HepG2 (cell line): ENCODE measurements around the gene HSPA1L. TPM values are rescaled to one million over a fixed set of nuclear protein-coding genes. Genes with fewer than 3 reads are reported as not detected.

Experiments used
- ATAC-seq: fragments of 200-7000 bp; cut with Tn5 transposase; 3 replicates; pipeline ENCODE4 v1.9.1; 2020; ENCODE audit warnings: mild to moderate bottlenecking, moderate library complexity
- BruUV-seq: library from RNA; stranded (reverse); fragments of 400-500 nt; replicated peaks from 2 replicates; lab custom pipeline; 2021; lab: Mats Ljungman, UMichigan
- CTCF ChIA-PET: fragments of 300-600 bp; formaldehyde crosslinking; extraction: SDS; loops from one replicate; lab custom pipeline; 2021; ENCODE audit warnings: low total read pairs, inconsistent platforms, low intra/inter-chr PET ratio; lab: Yijun Ruan, JAX
- POLR2A ChIA-PET: fragments of 350-600 bp; sonication (Branson Sonifier 250); formaldehyde crosslinking; loops from one replicate; lab custom pipeline; 2020; ENCODE audit warnings: antibody characterized with exemption, inconsistent platforms; lab: Yijun Ruan, JAX
- DNase-seq: peaks from one replicate; pipeline ENCODE4 v3.0.0-alpha.2; 2015; ENCODE audit warnings: low spot score
- FAIRE-seq: peaks from 3 replicates; lab custom pipeline; 2011; peaks lifted over from hg19 to GRCh38; lab: Jason Lieb, UNC
- H2AFZ ChIP-seq: one replicate; pipeline ENCODE4 v1.6.1; 2011; ENCODE audit warnings: low read length, inconsistent platforms
- H3K27ac ChIP-seq: fragments of 300-600 bp; 3 replicates; pipeline ENCODE4 v1.8.0; 2011; ENCODE audit warnings: mixed run types, mild to moderate bottlenecking, mixed read lengths, low read length, inconsistent platforms; ENCODE audit not compliant: insufficient read depth; ENCODE audit errors: extremely low read length
- H3K27me3 ChIP-seq, 2 experiments: fragments of 200-600 bp in 1 of 2; 2 replicates in 1 of 2; 3 replicates in 1 of 2; pipeline versions ENCODE4 v1.6.0 to v1.8.0; 2011; ENCODE audit warnings: low read length in 2 of 2, mild to moderate bottlenecking in 2 of 2, moderate library complexity in 2 of 2, inconsistent platforms in 1 of 2; ENCODE audit not compliant: insufficient read depth in 2 of 2, control insufficient read depth in 1 of 2
- H3K36me3 ChIP-seq, 2 experiments: fragments of 200-600 bp in 1 of 2; replicated peaks in 1 of 2; 2 replicates in 1 of 2; 3 replicates in 1 of 2; pipeline versions ENCODE4 v1.5.1 to v1.8.0; 2011; ENCODE audit warnings: low read length in 2 of 2, inconsistent platforms in 1 of 2; ENCODE audit not compliant: insufficient read depth in 2 of 2, control insufficient read depth in 1 of 2
- H3K4me1 ChIP-seq: 2 replicates; pipeline ENCODE4 v1.5.1; 2012; ENCODE audit warnings: low read length, inconsistent platforms; ENCODE audit not compliant: insufficient read depth
- H3K4me2 ChIP-seq: 2 replicates; pipeline ENCODE4 v1.6.0; 2011; ENCODE audit warnings: low read depth, low read length, inconsistent platforms
- H3K4me3 ChIP-seq, 3 experiments: fragments of 200-600 bp in 1 of 3; sonication (generic), shearing (Covaris generic) in 1 of 3; replicated peaks in 1 of 3; 2 replicates each; pipeline ENCODE4 v1.5.1; 2011 to 2016; ENCODE audit warnings: low read length in 3 of 3, inconsistent platforms in 2 of 3, low read depth in 2 of 3, mild to moderate bottlenecking in 2 of 3, control low read depth in 1 of 3, mixed read lengths in 1 of 3; ENCODE audit not compliant: insufficient read depth in 1 of 3
- H3K79me2 ChIP-seq: one replicate; pipeline ENCODE4 v1.6.1; 2011; ENCODE audit warnings: low read length, inconsistent platforms; ENCODE audit not compliant: insufficient read depth
- H3K9ac ChIP-seq: 2 replicates; pipeline ENCODE4 v1.6.0; 2011; ENCODE audit warnings: mild to moderate bottlenecking, low read depth, low read length, inconsistent platforms; ENCODE audit not compliant: insufficient read depth
- H3K9me3 ChIP-seq: 2 replicates; pipeline ENCODE4 v1.5.1; 2012; ENCODE audit warnings: mild to moderate bottlenecking, low read length
- H4K20me1 ChIP-seq: 2 replicates; pipeline ENCODE4 v1.6.0; 2011; ENCODE audit warnings: inconsistent platforms, mild to moderate bottlenecking, low read length, moderate library complexity; ENCODE audit not compliant: insufficient read depth
- EHMT2 ChIP-seq: fragments of 200-600 bp; sonication (generic); IDR thresholded peaks from 2 replicates; pipeline ENCODE4 v1.7.0; 2017; ENCODE audit warnings: antibody characterized with exemption, low read depth, low read length, borderline replicate concordance
- ESRRA ChIP-seq: sonication (generic); formaldehyde crosslinking; IDR thresholded peaks from 2 replicates; pipeline ENCODE4 v1.5.1; 2020; ENCODE audit warnings: mild to moderate bottlenecking, low read depth, missing genetic modification reagents
- MIXL1 ChIP-seq: IDR thresholded peaks from 2 replicates; pipeline ENCODE4 v1.6.1; 2016
- MNT ChIP-seq: fragments of 450-650 bp; IDR thresholded peaks from 2 replicates; pipeline ENCODE4 v1.6.1; 2016
- MXD4 ChIP-seq: IDR thresholded peaks from 2 replicates; pipeline ENCODE4 v1.6.1; 2016; ENCODE audit warnings: mild to moderate bottlenecking, missing biosample characterization, missing genetic modification reagents
- PAF1 ChIP-seq: IDR thresholded peaks from 2 replicates; pipeline ENCODE4 v1.6.1; 2016; ENCODE audit warnings: missing genetic modification reagents, missing compliant biosample characterization
- RFX3 ChIP-seq: IDR thresholded peaks from 2 replicates; pipeline ENCODE4 v1.6.1; 2016; ENCODE audit warnings: missing biosample characterization, missing genetic modification reagents
- RXRB ChIP-seq: IDR thresholded peaks from 2 replicates; pipeline ENCODE4 v1.6.1; 2016; ENCODE audit warnings: borderline replicate concordance, missing genetic modification reagents, missing compliant biosample characterization
- THAP7 ChIP-seq: sonication (generic); formaldehyde crosslinking; IDR thresholded peaks from 2 replicates; pipeline ENCODE4 v1.8.1; 2023; ENCODE audit warnings: mild to moderate bottlenecking, missing genetic modification reagents
- THYN1 ChIP-seq: sonication (generic); formaldehyde crosslinking; IDR thresholded peaks from 2 replicates; pipeline ENCODE4 v1.8.1; 2023; ENCODE audit warnings: low read depth, mild to moderate bottlenecking, moderate library complexity, missing genetic modification reagents, borderline replicate concordance
- ZBTB40 ChIP-seq, 2 experiments: fragments of 450-650 bp in 1 of 2; sonication (generic) in 1 of 2; formaldehyde crosslinking in 1 of 2; IDR thresholded peaks; 2 replicates each; pipeline versions ENCODE4 v1.6.1 to v1.8.0; 2016 to 2022; ENCODE audit warnings: antibody characterized with exemption in 1 of 2, mild to moderate bottlenecking in 1 of 2, missing genetic modification reagents in 1 of 2
- ZNF430 ChIP-seq: sonication (generic); formaldehyde crosslinking; IDR thresholded peaks from 2 replicates; pipeline ENCODE4 v1.9.0; 2021; ENCODE audit warnings: mild to moderate bottlenecking, missing genetic modification reagents
- in situ Hi-C: cut with HindIII; loops from 2 replicates; pipeline ENCODE4 v1.10.0; 2017; ENCODE audit warnings: low pct_unique_long_range_greater_than_20kb; ENCODE audit not compliant: extremely low pct_ligation_motif_present
- intact Hi-C: fragments of 100-400 bp; cut with micrococcal nuclease; formaldehyde crosslinking; loops from one replicate; pipeline ENCODE4 v1.10.0; 2022; ENCODE audit not compliant: unreplicated experiment
- polyA plus RNA-seq, 8 experiments: library from polyadenylated mRNA; depleted of rRNA in 3 of 8; stranded (reverse) in 7 of 8; unstranded in 1 of 8; fragments of >200 nt; fragmentation: Illumina TruSeq in 4 of 8; extraction: Trizol in 4 of 8; gene quantifications; 2 replicates each; pipeline versions ENCODE4 v1.2.1 to v1.2.3, GENCODE V29; 2011 to 2016; ENCODE audit warnings: low read depth in 4 of 8, missing spikeins in 1 of 8, mixed read lengths in 1 of 8; ENCODE audit not compliant: insufficient read depth in 1 of 8
- total RNA-seq, 5 experiments: library from RNA; depleted of rRNA; stranded (reverse); fragments of >200 nt; fragmentation: Illumina TruSeq; extraction: Trizol; gene quantifications; 2 replicates each; pipeline ENCODE4 v1.2.3, GENCODE V29; 2016; ENCODE audit warnings: low read depth in 1 of 5

The HSPA1L gene
- total and polyA plus RNA-seq, 2 of the 13 experiments (the other 11 are each of a cell fraction or from before 2014, with no cell fraction given): 0.55 to 1.0 TPM

- H3K9me3 ChIP-seq: no peaks in the 10 kb centered on the region
- ATAC-seq (peak; percentile 42), FAIRE-seq (no peak), DNase-seq (peak; percentile 76)
- in situ Hi-C loops: no loop called here
- ChIA-PET CTCF (no interaction called here), POLR2A (interaction anchor here (0.7 to 6.9 kb wide), 15 partner anchors 12 to 168 kb away, joined by 3 to 66 read pairs (median 4); partner anchors contain the start of genes APOM, LSM2, VARS1 and VWA7)
- H3K27me3 ChIP-seq: no peaks in the 10 kb centered on the region
- H3K4me1 ChIP-seq: peaks cover 46% of the 10 kb centered on the region
- peak overlapping the region in 2 of 3 experiments; percentile 19 to 45; a peak in 3 of 6 replicates for H3K4me3 ChIP-seq
- H2AFZ ChIP-seq: no peak overlapping the region
- intact Hi-C loops: no loop called here
- BruUV-seq: no TSS peak
- H3K9ac ChIP-seq: peak overlapping the region; percentile 66
- H3K4me2 ChIP-seq: peak overlapping the region; percentile 76
- H4K20me1 ChIP-seq: no peaks in the 10 kb centered on the region
- no peaks in the 10 kb centered on the region for H3K36me3 ChIP-seq
- peaks cover 27% of the 10 kb centered on the region for H3K79me2 ChIP-seq
- peak overlapping the region; percentile 86 for H3K27ac ChIP-seq
- TF ChIP-seq ZBTB40 (IDR thresholded peaks at IDR 0.05): no peak
- TF ChIP-seq ZBTB40 (CRISPR knock-in tag; IDR thresholded peaks at IDR 0.05): no peak
- TF ChIP-seq EHMT2: no peak
- 0 out of 2 replicates have a peak, but pooled peaks have one; percentile 5 for TF ChIP-seq MIXL1 (CRISPR knock-in tag)
- peak; percentile 52; the same call in 1 of the 2 replicates for TF ChIP-seq ZNF430
- TF ChIP-seq ESRRA (CRISPR knock-in tag): 0 out of 2 replicates have a peak, but pooled peaks have one; percentile 23
- no peak for TF ChIP-seq THAP7 (CRISPR knock-in tag)
- peak; percentile 17; the same call in 1 of the 2 replicates for TF ChIP-seq MXD4 (CRISPR knock-in tag)
- no peak for TF ChIP-seq MNT
- peak; percentile 49 for TF ChIP-seq RXRB
- no peak for TF ChIP-seq THYN1 (CRISPR knock-in tag)
- TF ChIP-seq PAF1 (CRISPR knock-in tag): no peak
- TF ChIP-seq RFX3 (CRISPR knock-in tag): no peak
Observed at GRCh38 chr6:31819871-31820299, 4.8 kb upstream of the HSPA1L start.
